Neural cell (in vitro differentiated cells): Measurements from ENCODE around the gene CRMP1.

Experiments
- CTCF ChIP-seq: fragments of 450-650 bp; IDR thresholded peaks from 2 replicates; pipeline ENCODE4 v1.5.1; 2014; ENCODE audit warnings: antibody characterized with exemption, mild to moderate bottlenecking, moderate library complexity; ENCODE audit not compliant: poor library complexity, severe bottlenecking
- EP300 ChIP-seq: fragments of 450-650 bp; conservative IDR thresholded peaks from 2 replicates; pipeline ENCODE4 v1.6.1; 2014; ENCODE audit warnings: antibody characterized with exemption, mild to moderate bottlenecking, moderate library complexity; ENCODE audit not compliant: poor library complexity, severe bottlenecking
- EZH2 ChIP-seq: fragments of 200-600, 300-800 bp; shearing (Covaris generic), sonication (generic); IDR thresholded peaks from 2 replicates; pipeline ENCODE4 v1.6.1; 2014; ENCODE audit warnings: antibody characterized with exemption, low read length, borderline replicate concordance, mild to moderate bottlenecking; ENCODE audit not compliant: insufficient read depth, poor library complexity, severe bottlenecking
- POLR2AphosphoS5 ChIP-seq: IDR thresholded peaks from 2 replicates; pipeline ENCODE4 v1.6.1; 2012
- TAF1 ChIP-seq: IDR thresholded peaks from 2 replicates; pipeline ENCODE4 v1.6.1; 2012; ENCODE audit warnings: low read depth

GRCh38 chr4:5899881-5900280, 7.0 kb upstream of the CRMP1 start:
- no peak for TF ChIP-seq TAF1
- no peak for TF ChIP-seq CTCF
- no peak for TF ChIP-seq EZH2
- no peak for TF ChIP-seq POLR2AphosphoS5
- TF ChIP-seq EP300: no peak
